NCI-H748 (cell line): ENCODE results near the gene RTL10.
A peak's percentile ranks its signal among the peaks of the same experiment; 100 is the strongest.

Source experiments
- DNase-seq: peaks from one replicate; lab custom pipeline; 2025; ENCODE audit not compliant: unreplicated experiment; lab: John Stamatoyannopoulos, UW

The RTL10 gene

GRCh38 chr22:19876314-19876940, 21.8 kb upstream of the RTL10 start:
- DNase-seq, result no peak

GRCh38 chr22:19875531-19876313, 21.0 kb upstream of the RTL10 start:
- no peak for DNase-seq

- DNase-seq, result no peak
Observed at GRCh38 chr22:19875061-19875530, 20.4 kb upstream of the RTL10 start.

- no peak for DNase-seq
Observed at GRCh38 chr22:19874307-19875060, 19.8 kb upstream of the RTL10 start.

- no peak for DNase-seq
Observed at GRCh38 chr22:19873960-19874306, 19.3 kb upstream of the RTL10 start.

GRCh38 chr22:19873138-19873959, 18.7 kb upstream of the RTL10 start:
- DNase-seq, result no peak

GRCh38 chr22:19872779-19873137, 18.1 kb upstream of the RTL10 start:
- peak; percentile 10 for DNase-seq

GRCh38 chr22:19871845-19872778, 17.4 kb upstream of the RTL10 start:
- no peak for DNase-seq

GRCh38 chr22:19871023-19871844, 16.6 kb upstream of the RTL10 start:
- DNase-seq, result no peak

GRCh38 chr22:19870153-19871022, 15.7 kb upstream of the RTL10 start:
- no peak for DNase-seq

- DNase-seq, result no peak
Observed at GRCh38 chr22:19869497-19870152, 15.0 kb upstream of the RTL10 start.

- no peak for DNase-seq
Observed at GRCh38 chr22:19868773-19869471, 14.2 kb upstream of the RTL10 start.

- DNase-seq, result no peak
Observed at GRCh38 chr22:19868333-19868732, 13.7 kb upstream of the RTL10 start.

GRCh38 chr22:19867617-19868016, 12.9 kb upstream of the RTL10 start:
- DNase-seq, result no peak

- no peak for DNase-seq
Observed at GRCh38 chr22:19866665-19867009, 12.0 kb upstream of the RTL10 start.

- no peak for DNase-seq
Observed at GRCh38 chr22:19865141-19865829, 10.6 kb upstream of the RTL10 start.
